ENCODE data around the gene ADCY2. TPM values are rescaled to one million over a fixed set of nuclear protein-coding genes. Genes with fewer than 3 reads are reported as not detected.

Gene ADCY2
- total and polyA plus RNA-seq, 9 of the 15 experiments (the other 6 are each of a cell fraction or from before 2014, with no cell fraction given) = 0.01 to 0.15 (median 0.03) TPM; not detected in 5

DNA sequence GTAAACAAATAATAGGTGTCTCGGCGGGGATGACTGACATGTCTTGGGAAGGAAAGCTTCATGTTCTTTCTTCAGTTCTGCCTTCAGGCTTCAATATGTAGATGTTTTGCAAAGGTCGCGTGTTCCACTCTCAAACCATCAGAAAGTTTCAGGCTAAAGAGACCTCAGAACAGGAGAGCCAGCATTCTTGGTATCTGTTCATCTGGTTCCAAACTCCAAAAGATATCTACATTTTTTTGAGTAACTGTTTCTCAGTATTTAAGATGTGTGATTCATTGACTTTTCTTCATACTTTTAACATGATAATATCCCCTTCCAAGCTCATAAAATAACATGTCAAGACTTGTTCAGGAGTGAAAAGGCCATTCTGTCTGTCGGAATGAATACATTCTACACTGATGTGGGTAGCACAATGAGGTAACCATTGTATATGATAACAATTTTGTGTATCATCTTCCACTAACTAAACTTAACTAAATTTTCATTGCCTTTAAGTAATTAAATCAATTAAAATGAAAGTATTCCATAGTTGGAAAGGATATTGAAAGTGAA, 271.4 kb downstream of the ADCY2 start:
- in situ Hi-C loops (cut with MboI) = no loop called here
- Histone ChIP-seq H3K36me3 (ENCODE audit: control insufficient read depth, insufficient read depth, low read length) (no peaks in the 10 kb centered on the region), H3K4me2 (ENCODE audit: insufficient read depth, low read length) (no peak overlapping the region), H3K4me3 (no peak overlapping the region), H3K79me2 (ENCODE audit: control insufficient read depth, insufficient read depth, low read length) (no peaks in the 10 kb centered on the region), H3K9me3 (replicated peaks; ENCODE audit: control insufficient read depth, insufficient read depth, low read depth, low read length) (no peaks in the 10 kb centered on the region), H3K9me1 (ENCODE audit: control insufficient read depth, insufficient read depth, low read length) (no peaks in the 10 kb centered on the region), H4K20me1 (replicated peaks; ENCODE audit: control insufficient read depth, insufficient read depth, low read length) (no peaks in the 10 kb centered on the region), H3K27ac (ENCODE audit: extremely low read depth, low read depth, low read length) (no peak overlapping the region), H3K9ac (ENCODE audit: insufficient read depth in 1 of 2, low read depth in 2 of 2, low read length in 2 of 2) (no peak overlapping the region), H2AFZ (ENCODE audit: low read depth, low read length) (no peak overlapping the region), H3K27me3 (ENCODE audit: control insufficient read depth in 2 of 2, insufficient read depth in 2 of 2, low read length in 2 of 2) (peaks cover 4 to 10% of the 10 kb centered on the region in 2 experiments; a peak in 2 of 5 replicates), H3K4me1 (replicated peaks in 1 of 2; ENCODE audit: control insufficient read depth in 2 of 2, insufficient read depth in 2 of 2, low read length in 2 of 2) (no peaks in the 10 kb centered on the region)
- ATAC-seq (no peak), DNase-seq (ENCODE audit: extremely low read depth in 1 of 4, low spot score in 3 of 4) (no peak), FAIRE-seq (no peak)
- ChIA-PET CTCF (ENCODE audit: low intra/inter-chr PET ratio) (no interaction called here), POLR2A (interaction anchor here (0.6 kb wide), 1 partner anchor 1852 kb away, joined by 3 read pairs; no protein-coding TSS in a partner anchor)
- WGBS (ENCODE audit: insufficient coverage, low coverage, missing lambda C conversion rate) = 0% methylated on average over 5 of the region's 5 CpGs
- no peak for TF ChIP-seq MAZ (CRISPR knock-in tag; conservative IDR thresholded peaks at IDR 0.05 in 1 of 2, IDR thresholded peaks at IDR 0.05 in 1 of 2)
- TF ChIP-seq SMAD3 (CRISPR knock-in tag; conservative IDR thresholded peaks at IDR 0.05) = no peak
- TF ChIP-seq, protein P1, sequence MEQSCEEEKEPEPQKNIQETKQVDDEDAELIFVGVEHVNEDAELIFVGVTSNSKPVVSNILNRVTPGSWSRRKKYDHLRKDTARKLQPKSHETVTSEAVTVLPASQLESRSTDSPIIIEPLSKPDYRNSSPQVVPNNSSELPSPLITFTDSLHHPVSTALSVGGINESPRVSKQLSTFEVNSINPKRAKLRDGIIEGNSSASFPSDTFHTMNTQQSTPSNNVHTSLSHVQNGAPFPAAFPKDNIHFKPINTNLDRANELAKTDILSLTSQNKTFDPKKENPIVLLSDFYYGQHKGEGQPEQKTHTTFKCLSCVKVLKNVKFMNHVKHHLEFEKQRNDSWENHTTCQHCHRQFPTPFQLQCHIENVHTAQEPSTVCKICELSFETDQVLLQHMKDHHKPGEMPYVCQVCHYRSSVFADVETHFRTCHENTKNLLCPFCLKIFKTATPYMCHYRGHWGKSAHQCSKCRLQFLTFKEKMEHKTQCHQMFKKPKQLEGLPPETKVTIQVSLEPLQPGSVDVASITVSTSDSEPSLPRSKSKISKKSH (CRISPR knock-in tag; IDR thresholded peaks at IDR 0.05) = no peak
- TF ChIP-seq NR3C1 (CRISPR knock-in tag; IDR thresholded peaks at IDR 0.05) = no peak
- TF ChIP-seq TRIM28 (IDR thresholded peaks at IDR 0.05) = no peak
- no peak for TF ChIP-seq ZNF274 (IDR thresholded peaks at IDR 0.05; ENCODE audit: borderline replicate concordance, low read depth, low read length)
- TF ChIP-seq FUS (optimal IDR thresholded peaks at IDR 0.05; ENCODE audit: low read depth, low read length) = no peak
- TF ChIP-seq MCM7 (IDR thresholded peaks at IDR 0.05) = no peak
- TF ChIP-seq KDM5B (IDR thresholded peaks at IDR 0.05; ENCODE audit: insufficient replicate concordance, low read depth, low read length) = no peak
- no peak for TF ChIP-seq RBM39 (optimal IDR thresholded peaks at IDR 0.05; ENCODE audit: low read depth, low read length)
- no peak for TF ChIP-seq NCOA1 (IDR thresholded peaks at IDR 0.05; ENCODE audit: low read depth)
- no peak for TF ChIP-seq FOXJ3 (CRISPR knock-in tag; IDR thresholded peaks at IDR 0.05)
- TF ChIP-seq ZNF165 (CRISPR knock-in tag; IDR thresholded peaks at IDR 0.05; ENCODE audit: borderline replicate concordance) = no peak
- no peak for TF ChIP-seq ZNF785 (CRISPR knock-in tag; IDR thresholded peaks at IDR 0.05)
- TF ChIP-seq RUNX1 (IDR thresholded peaks at IDR 0.05; ENCODE audit: low read depth) = no peak
- TF ChIP-seq PPARD (CRISPR knock-in tag; IDR thresholded peaks at IDR 0.05) = no peak
- TF ChIP-seq ZBTB17 (CRISPR knock-in tag; IDR thresholded peaks at IDR 0.05) = no peak
- TF ChIP-seq SMARCC2 (IDR thresholded peaks at IDR 0.05; ENCODE audit: low read depth) = no peak
- intact Hi-C loops (cut with micrococcal nuclease) = no loop called here
- BruUV-seq (replicated peaks) = no TSS peak

All from K562 (cell line).